NCI-H146 treated with DMSO at 0.1 percent for 48 hours (cell line): ENCODE measurements around the gene FSTL1.

Experiments used
- DNase-seq: peaks from one replicate; lab custom pipeline; 2025; ENCODE audit not compliant: unreplicated experiment; lab: John Stamatoyannopoulos, UW

Gene FSTL1

GRCh38 chr3:120364101-120364500 is 86.7 kb downstream of the FSTL1 start:
- DNase-seq, result no peak

- DNase-seq, result no peak
Observed at GRCh38 chr3:120357807-120358206, 93.0 kb downstream of the FSTL1 start.

- no peak for DNase-seq
Observed at GRCh38 chr3:120355486-120355885, 95.3 kb downstream of the FSTL1 start.

- DNase-seq, result no peak
Observed at GRCh38 chr3:120353463-120353862, 97.3 kb downstream of the FSTL1 start.

GRCh38 chr3:120352017-120352416 is 98.8 kb downstream of the FSTL1 start:
- no peak for DNase-seq

- DNase-seq, result no peak
Observed at GRCh38 chr3:120350401-120350941, 100.3 kb downstream of the FSTL1 start.

GRCh38 chr3:120349855-120350125 is 101.0 kb downstream of the FSTL1 start:
- DNase-seq, result no peak

- DNase-seq, result peak; percentile 87
Observed at GRCh38 chr3:120348991-120349854, 101.6 kb downstream of the FSTL1 start, which contains the start of gene LRRC58. TSS of gene LRRC58 (minus strand) at chr3:120349354. CDS start at chr3:120349243, 111 bp downstream.

GRCh38 chr3:120348065-120348990 is 102.5 kb downstream of the FSTL1 start:
- DNase-seq, result peak; percentile 84

GRCh38 chr3:120344349-120344748 is 106.4 kb downstream of the FSTL1 start:
- no peak for DNase-seq
